Purkinje cell (primary cell): ENCODE measurements around the gene RBMX. TPM values are rescaled to one million over a fixed set of nuclear protein-coding genes. Genes with fewer than 3 reads are reported as not detected.

Experiments used
- polyA plus RNA-seq: library from polyadenylated mRNA; unstranded; fragments of >200 nt; fragmentation: Nextera tagmentation; gene quantifications from 2 replicates; pipeline ENCODE4 v1.2.1, GENCODE V29; 2014

The RBMX gene
- polyA plus RNA-seq, result 48.5 and 59.1 TPM in 2 replicates

GRCh38 chrX:136880452-136881013 is at the start of gene RBMX:
TSS of gene RBMX (minus strand) at chrX:136880725. CDS start at chrX:136879427, 1,298 bp downstream.

Other genes starting within 250 kb of the RBMX start
- gene CD40LG, start 232.6 kb downstream of the RBMX start, polyA plus RNA-seq, result not detected in 2 replicates
- 2.0 and 2.5 TPM in 2 replicates for gene ARHGEF6, start 99.8 kb downstream of the RBMX start, polyA plus RNA-seq
- not detected in 2 replicates for gene GPR101, start 153.3 kb upstream of the RBMX start, polyA plus RNA-seq